Measurements from ENCODE around the gene RIMOC1. TPM values are rescaled to one million over a fixed set of nuclear protein-coding genes. Genes with fewer than 3 reads are reported as not detected.

Gene RIMOC1
- total RNA-seq, 1 donor from 2014 or later = 30.2 TPM

Other genes starting within 250 kb of the RIMOC1 start
- gene OXCT1, start 33.9 kb upstream of the RIMOC1 start, total RNA-seq = 27.3 and 27.4 TPM in 2 replicates
- gene FBXO4, start 20.9 kb downstream of the RIMOC1 start, total RNA-seq = 14.8 and 15.9 TPM in 2 replicates

Data from activated B cell treated with CpG ODN at 0.5 μM for 24 hours (primary cell).